ENCODE results near the gene CHPF2.

The CHPF2 gene

DNA sequence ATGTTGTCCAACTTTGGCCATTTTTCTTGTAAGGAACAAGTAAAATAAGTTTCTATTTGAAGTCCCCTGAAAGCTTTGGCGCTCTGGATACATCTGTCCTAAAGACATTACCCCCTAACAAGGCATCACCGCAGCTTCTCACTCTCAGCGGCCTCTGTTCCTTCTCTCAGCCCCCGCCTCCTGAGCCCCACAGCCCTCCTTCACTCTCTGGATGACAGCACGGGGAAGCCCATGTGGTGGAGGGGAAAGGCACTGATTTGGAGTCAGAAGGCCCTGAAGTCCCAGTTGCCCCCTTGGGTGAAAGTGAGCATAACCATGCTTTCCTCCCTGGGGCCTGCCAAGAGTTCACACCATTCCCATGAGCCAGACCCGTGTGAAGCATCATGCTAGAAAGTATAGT is 26.6 kb upstream of the CHPF2 start:
- no peak for FAIRE-seq

DNA sequence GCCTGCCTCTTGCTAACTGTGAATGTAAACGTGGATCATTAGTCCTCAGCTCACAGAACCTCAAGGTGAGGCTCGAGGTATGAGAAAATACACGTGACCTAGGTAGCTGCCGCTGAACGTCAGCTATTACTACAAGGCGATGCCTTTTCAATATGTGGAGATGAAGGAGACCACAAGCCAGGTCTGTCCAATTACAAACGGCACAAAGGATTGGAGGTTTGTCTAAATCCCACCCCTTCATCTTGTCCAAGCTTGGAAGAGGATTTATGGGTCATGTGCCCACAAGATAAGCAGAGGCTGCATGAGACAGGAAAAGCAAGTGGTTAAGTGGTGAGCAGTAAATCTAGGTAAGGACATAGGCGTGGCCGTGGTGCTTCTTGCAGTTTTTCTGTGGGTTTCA is 25.4 kb upstream of the CHPF2 start:
- FAIRE-seq, result no peak

DNA sequence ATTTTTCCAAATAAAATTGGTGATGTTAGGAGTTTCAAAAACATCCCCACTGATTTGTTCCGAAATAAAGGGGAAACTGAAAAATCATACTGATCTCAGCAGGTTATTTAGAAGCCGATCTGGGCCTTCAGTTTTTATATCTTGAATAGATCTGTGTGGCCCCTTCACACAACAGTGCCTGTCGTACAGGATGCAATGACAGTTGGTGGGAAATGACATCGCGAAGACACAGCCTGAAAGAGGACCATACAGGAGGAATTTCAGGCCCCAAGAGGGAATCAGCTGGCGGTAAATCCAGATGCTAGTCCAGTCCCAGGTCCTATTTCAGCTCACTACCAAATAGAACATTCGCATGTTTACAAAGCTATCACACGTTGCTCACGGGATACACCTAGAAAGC is 25.0 kb upstream of the CHPF2 start:
- FAIRE-seq, result no peak

DNA sequence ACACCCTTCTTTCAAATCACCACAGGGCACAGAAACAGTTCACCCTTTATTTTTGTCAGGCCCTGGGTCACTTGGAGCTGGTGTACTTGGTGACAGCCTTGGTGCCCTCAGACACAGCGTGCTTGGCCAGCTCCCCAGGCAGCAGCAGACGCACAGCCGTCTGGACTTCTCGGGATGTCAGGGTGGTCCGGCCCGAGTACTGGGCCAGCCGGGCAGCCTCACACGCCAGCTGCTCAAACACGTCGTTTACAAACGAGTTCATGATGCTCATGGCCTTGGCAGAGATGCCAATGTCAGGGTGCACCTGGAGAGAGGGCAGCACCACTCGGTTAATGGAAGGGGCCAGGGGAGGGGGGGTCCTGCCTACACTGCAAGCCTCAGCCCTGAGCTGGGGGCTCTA is 24.5 kb upstream of the CHPF2 start:
- FAIRE-seq, result no peak

DNA sequence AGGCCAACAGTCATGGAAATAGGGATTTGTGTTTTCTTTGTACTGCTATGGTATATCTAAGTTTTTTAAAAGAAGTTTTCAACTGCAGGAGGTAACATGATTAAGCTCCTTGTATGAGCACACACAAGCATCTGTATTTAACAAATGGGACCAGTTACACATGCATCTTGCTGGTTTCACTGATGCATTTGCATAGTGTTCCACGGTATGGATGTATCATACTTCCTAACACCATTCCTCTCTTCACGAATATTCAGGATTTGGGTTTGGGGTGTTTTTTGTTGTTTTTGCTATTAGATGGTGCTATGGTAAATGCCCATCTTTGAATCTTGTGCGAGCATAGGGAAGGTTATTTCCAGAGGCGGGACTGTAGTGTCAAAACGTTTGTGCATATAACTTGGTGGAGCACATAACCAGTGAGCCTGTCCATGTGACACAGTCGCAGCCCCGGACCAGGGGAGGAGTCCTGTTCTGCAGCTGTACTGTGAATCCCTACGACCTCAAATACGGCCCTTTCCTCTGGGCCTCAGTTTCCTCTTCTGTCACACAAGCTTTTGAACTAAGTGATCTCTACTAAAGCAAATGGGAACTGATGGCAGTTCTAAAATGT is 23.9 kb upstream of the CHPF2 start:
- no peak for FAIRE-seq

DNA sequence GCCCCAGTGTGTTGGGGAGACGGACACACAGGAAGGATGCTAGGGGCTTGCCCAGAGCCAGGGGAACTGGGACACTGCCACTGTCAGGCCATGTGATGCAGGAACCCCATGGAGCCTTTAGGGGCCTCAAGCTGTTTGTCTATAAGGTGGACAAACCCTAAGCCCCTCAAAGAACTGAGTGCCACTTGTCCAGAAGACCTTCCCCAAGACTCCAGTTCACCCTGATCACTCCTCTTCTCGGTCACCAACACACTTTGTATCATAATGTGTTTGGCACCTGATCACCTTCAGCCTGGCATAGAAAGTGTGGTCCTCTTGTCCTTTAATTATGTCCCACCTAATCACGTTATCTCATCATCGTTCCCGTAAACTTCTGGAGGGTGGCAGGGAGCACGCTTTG is 22.7 kb upstream of the CHPF2 start:
- no peak for FAIRE-seq

DNA sequence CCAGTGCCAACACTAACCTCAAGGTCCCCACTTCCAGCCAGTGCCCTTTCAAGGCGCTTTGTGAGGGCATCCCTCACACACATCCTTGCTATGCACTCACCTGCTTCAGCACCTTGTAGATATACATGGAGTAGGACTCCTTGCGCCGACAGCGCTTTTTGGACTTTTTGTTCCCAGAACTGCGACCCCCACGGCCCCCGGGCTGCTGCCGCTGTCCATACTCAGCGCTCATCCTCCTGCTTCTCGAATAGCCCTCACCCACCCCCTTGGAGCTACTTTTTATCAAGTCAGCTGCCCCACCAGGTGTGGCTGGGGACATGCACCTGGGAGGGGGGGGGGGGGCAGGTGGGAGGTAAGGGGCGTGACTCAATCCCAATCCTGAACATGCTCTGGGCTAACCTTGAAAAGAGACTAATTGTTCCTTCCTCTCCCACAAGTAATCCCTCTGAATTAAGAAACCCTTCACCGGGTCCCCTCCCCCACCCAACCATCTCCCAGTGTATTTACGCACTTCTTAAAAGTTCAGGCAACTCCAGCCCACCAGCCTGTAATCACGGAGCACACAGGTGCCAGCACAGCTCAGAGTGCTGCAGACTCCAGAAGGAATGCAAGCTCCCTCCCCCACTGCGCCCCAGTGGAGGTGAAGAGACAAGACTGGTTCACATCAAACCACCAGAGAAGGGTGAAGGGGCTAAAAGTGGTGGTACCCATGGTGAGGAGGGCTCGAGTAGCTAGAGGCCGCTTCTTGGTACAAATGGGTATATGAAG is 22.0 kb upstream of the CHPF2 start, which contains the start of gene H2BK1:
Gene H2BK1, minus strand, starts transcription at position 402 of the 768 bp plus-strand sequence. Its CDS starts 170 bp downstream, at position 232.
- no peak for FAIRE-seq

DNA sequence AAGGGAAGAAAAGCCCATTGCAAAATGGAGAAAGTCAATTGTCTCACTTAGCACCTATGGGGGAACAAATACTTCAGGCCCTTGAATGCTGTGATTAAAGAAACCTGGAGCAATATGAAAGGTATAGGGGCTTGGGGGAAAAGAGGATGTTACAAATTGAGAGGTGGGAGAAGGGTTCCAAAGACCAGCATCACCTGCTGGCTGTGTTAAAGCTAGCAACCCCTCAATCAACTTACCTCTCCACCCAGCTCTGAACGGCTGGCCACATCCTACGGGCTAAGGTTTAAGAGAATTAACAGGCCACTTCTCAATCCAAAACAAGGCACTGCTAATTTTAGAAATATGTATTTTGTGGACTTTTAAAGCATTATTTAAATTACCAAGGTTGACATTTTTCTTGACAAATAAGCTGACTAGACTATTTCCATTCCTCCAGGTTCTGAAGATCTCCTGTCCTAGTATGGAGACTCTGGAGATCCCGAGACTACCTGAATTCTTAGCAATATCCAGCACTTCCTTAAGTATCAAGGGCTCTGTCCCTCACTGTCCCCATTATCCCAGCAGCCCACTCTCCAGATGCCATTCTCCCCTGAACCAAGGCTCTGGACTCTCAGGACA is 21.0 kb upstream of the CHPF2 start:
- FAIRE-seq, result no peak

DNA sequence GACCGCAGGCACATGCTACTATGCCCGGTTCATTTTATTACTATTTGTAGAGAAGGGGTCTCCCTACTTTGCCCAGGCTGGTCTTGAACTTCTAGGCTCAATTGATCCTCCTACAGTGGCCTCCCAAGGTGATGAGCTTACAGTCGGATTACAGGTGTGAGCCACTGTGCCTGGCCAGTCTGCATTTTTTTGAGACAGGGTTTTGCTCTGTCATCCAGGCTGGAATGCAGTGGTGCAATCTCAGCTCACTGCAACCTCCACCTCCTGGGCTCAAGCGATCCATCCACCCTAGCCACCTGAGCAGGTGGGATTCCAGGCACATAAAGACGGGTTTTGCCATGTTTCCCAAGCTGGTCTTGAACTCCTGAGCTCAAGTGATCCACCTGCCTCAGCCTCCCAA is 19.7 kb upstream of the CHPF2 start:
- no peak for FAIRE-seq

DNA sequence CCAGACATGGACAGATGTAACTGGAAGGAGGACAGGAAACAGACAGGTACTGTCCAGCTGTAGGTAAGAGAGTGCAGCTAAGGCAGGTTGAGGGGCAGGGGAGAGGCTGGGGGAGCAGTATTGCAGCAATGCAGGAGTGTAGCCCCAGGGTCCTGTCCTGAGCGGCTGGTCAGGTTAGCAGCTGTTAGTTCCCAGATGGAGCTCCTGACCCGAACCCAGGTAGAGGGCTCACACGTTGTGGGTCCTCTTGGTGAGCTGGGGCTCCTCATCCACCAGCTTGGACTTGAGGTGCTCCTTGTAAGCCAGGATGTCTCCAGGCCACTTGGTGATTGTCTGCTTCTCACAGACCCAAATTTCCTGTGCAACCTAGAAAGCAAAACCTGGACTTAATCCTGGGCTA is 18.5 kb upstream of the CHPF2 start:
- FAIRE-seq, result no peak

DNA sequence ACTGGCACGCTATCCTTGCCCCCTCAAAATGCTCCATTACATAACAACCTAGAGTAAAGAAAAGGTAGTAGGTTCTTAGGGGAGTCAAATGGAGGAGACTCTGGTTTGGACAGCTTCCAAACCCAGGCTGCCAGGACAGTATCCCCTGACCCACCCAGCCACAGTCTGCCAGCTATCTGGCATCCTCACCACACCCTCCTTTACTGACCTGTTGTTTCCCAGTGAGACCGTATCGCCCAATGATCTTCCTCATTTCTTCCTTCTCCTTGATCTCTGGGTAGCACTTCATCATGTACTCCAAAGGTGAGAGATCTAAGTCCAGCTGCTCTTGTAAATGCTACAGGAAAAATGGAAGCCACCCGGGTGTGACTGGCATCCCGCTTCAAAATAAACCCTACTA is 16.9 kb upstream of the CHPF2 start:
- FAIRE-seq, result no peak

DNA sequence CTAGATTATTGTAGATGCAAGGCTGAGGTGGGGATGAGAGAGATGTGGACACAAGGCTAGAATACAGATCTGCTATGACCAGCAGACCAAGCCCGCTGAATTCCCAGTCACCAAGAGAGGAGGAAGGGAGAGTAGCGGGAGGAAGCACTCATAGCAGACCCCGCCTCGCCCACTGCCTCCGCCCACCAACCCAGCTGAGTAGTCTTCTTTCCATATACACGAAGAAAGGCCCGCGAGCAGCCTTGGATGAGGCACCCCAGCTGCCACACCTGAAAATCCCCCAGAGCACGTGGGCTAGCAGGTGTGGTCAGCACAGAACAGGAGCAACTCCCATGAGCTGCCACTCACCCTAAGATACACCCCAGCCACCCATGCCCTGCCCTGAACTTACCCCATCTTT is 14.1 kb upstream of the CHPF2 start:
- no peak for FAIRE-seq

DNA sequence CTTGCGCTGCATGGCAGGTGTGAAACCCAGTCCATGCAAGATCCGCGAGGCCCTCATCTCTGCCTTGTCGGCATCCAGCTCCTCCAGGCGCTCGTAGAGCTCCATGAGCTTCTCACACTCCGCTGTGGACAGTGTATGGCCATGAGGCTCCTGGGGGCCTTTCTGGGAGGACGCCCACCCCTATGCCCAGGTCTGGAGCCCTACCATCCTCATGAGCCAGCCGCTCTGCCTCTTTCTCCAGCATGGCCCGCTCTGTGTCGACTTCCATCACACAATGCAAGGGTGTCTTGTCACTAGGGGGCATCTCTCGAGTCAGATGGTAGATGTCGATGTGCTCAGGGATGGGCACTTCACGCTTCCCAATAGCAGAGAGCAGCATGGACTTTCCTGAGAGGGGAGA is 8.6 kb upstream of the CHPF2 start:
- FAIRE-seq, result no peak

DNA sequence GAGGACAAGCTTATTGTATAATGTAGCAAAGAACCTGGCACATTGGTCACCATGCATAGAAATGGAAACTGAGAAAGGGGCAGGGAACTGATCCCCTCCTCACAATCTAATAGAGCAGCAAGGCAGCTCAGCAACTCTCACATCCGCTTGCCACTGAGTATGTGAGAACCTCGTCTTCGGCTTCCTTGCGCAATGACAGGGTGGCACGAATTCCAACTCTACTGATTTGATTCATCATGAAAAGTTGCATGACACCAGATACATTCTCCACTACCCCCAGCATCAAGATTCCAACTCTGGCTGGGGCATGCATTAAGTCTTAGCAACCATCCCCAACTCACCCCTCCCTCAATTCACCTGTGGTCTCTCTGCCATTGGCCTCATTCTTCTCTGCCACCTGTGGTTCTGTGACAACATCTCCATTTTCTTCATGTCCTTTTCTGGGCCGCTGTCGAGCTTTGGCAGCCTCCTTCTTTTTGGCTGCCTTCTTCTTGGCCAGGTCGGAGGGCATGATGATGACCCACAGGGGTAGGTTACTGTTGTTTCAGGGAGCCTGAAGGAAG is 6.3 kb upstream of the CHPF2 start:
- no peak for FAIRE-seq

DNA sequence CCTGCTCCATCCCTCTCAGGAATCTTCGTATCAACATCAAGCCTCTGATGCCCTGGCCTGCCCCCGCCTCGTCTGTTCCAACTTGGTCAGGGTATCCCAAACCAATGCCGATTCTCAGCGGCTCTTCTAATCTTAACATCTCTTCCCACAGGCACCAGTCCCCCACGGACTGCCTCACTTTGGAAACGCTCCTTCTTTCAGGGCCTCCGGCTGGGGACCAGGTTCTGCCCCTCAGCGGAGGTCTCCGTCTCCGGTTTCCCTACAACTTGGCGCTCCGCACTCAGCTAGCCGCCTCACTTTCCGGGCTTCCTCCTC is 5.8 kb upstream of the CHPF2 start:
- no peak for FAIRE-seq

DNA sequence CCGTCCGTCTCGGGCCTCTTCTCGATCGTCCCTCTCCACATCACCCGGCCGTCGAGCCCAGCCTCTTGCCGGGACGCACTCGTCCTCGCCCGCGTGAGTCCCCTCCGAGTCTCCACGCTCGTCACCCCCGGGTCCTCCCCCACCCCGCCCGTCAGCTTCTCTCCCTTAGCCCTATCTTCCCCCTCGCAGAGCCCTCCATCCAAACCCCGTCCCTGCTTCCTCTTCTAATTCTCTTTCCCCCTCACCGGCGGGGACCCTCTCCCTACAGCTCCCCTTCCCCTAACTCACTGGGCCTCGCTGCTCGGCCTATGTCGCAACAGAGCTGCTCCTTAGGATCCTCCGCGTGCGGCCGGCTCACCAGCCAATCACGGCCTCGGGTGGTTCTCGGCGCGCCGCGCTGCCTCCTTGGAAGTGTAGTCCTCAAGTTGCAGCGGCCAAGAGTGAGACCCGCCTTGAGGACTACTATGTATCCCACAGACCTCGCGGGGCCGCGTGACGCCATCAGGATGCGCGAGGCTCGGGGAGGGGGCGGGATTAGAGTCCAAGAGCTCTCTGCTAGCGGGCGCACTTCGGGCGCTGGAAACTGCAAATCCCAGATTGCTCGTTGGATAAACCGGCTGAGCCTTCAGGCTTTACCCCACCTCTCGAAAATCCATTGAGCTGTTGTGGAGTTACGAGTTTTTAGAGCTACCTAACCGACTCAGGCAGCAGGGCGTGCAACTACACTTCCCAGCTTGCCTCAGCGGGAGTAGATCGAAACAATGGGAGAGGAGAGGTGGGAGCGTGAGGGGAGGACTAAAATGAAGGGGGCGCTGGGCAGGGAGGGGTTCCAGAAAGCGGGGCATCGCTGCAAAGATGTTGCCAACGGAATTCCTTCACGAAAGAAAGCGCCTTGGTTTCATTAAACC is 5.2 kb upstream of the CHPF2 start, which contains the start of gene ABCF2:
Gene ABCF2, minus strand, starts transcription at position 331 of the 908 bp plus-strand sequence. CDS start 747 bp downstream, outside the sequence.
- peak; percentile 24 for FAIRE-seq

DNA sequence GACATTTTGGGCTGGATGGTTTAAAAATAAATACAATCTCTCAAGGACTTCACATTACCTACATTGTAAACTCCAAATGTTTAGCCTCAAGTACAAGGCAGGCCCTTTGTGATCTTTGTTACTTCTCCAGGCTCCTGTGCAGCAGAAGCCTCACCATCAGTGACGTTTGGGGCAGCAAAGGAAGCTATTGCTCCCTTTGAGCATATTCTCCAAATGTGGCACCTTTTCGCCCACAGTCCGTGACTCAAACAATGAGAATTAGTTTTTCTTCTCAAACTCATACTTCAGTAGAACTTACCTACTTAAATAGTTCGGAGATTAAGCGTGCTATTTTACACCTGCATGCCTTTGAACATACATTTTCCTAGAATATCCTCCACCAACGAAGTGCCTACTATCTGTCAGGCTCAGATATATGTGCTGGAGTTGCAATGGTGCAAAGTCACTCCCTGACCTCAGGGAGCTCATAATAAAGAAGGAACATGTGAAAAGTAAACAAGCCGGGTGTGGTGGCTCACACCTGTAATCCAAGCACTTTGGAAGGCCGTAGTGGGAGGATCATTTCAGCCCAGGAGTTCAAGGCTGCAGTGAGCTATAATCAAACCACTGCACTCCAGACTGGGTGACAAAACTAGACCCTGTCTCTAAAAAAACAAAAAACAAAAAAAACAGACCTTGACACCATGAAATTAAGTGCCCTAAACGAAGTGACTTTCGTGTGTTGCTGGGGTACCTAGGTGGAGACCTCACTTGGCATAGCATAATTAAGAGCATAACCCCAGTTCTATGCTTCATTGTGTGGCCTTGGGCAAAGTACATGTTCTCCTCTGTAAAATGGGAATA is 4.0 kb upstream of the CHPF2 start:
- no peak for FAIRE-seq

DNA sequence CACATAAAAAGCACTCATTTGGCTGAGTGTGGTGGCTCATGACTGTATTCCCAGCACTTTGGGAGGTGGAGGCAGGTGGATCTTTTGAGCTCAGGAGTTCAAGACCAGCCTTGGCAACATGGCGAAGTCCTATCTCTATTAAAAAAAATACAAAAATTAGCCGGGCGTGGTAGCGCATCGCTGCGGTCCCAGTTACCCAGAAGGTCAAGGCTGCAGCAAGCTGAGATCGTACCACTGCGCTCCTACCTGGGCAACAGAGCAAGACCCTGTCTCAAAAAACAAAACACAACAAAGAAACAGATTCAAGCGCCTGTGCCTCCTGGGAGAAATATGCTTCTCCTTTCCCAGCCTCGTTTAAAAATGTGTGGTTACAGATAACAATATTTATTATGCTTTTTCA is 3.0 kb upstream of the CHPF2 start:
- no peak for FAIRE-seq

DNA sequence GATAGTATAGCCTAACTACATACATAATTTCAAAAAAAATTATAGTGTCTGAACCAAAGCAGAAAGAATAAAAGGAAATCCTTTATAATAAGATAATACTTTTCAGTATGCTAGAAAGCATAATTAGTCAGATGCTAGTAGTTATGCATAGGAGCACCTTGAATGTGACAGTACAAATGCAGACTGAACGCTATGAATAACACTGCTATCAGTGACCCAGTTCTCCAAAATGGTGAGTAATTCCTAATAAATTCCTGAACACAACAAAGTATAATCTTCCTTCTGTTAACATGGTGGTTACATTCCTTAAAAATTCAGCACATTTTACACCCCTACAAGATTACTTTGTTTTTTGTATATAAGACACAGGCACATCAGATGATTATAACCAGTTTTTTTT is 1.2 kb upstream of the CHPF2 start:
- FAIRE-seq, result no peak

DNA sequence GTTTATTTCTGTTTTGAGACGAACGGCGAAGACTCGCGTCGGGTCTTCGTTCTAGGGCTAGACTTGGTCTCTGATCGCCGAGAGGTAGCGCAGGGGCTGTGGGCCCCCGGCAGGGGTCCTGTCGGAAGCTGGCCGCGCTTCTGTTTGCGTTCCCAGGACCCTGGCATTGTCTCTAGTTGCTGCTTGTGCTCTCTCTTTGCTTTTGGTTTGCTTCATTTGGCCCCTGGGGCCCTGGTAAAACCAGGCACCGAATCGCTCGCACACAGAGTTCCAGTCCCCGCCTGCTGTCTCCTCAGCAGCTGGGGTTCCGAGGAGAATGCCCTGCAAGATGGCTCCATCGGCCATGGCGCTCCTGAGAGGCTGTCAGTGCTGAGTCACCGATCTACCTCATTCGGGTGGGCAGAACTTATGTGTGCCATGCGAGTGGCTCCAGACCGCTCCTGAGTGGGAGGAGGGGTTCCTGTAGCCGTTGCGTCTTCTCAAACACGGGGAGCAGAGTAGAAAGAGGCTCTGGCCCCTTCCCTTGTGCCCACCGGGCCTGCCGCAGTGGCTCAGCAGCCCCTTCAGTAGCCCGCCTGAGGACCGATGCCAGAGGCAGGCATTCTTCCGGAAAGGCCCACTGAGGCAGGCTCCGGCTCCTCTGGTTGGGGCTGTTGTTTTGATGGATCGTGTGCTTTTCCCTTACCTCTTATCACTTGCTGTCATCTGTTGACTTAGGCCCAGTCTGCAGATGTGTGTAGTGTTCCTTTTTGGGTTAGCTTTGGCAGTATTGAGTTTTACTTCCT is 826 bp downstream of the CHPF2 start:
- no peak for FAIRE-seq

DNA sequence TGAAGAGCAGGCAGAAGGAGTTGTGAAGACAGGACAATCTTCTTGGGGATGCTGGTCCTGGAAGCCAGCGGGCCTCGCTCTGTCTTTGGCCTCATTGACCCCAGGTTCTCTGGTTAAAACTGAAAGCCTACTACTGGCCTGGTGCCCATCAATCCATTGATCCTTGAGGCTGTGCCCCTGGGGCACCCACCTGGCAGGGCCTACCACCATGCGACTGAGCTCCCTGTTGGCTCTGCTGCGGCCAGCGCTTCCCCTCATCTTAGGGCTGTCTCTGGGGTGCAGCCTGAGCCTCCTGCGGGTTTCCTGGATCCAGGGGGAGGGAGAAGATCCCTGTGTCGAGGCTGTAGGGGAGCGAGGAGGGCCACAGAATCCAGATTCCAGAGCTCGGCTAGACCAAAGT is 1.5 kb downstream of the CHPF2 start:
- FAIRE-seq, result no peak
